AG04449 (cell line): ENCODE data around the gene LZTS2.

Source experiments
- CTCF ChIA-PET: fragments of 350-600 bp; formaldehyde crosslinking; extraction: SDS; loops from one replicate; lab custom pipeline; 2021; ENCODE audit warnings: antibody characterized with exemption; lab: Yijun Ruan, JAX
- POLR2A ChIA-PET: fragments of 400-600, 350-600 bp; formaldehyde crosslinking; extraction: SDS; loops from one replicate; lab custom pipeline; 2020; ENCODE audit warnings: antibody characterized with exemption, inconsistent platforms; lab: Yijun Ruan, JAX
- DNase-seq: peaks from one replicate; pipeline ENCODE4 v3.0.0-alpha.2; 2010; ENCODE audit warnings: low read depth, low spot score
- H3K4me3 ChIP-seq: 2 replicates; pipeline ENCODE4 v1.5.1; 2011; ENCODE audit warnings: low read depth, mild to moderate bottlenecking, control low read depth, low read length
- CTCF ChIP-seq: IDR thresholded peaks from one replicate; pipeline ENCODE4 v1.5.1; 2011; ENCODE audit warnings: mild to moderate bottlenecking, moderate library complexity, low read length, control low read depth, inconsistent platforms; ENCODE audit not compliant: insufficient read depth; ENCODE audit errors: missing control alignments

LZTS2 gene

GRCh38 chr10:101040061-101040460 lies 40.5 kb downstream of the LZTS2 start:
- no peak overlapping the region for H3K4me3 ChIP-seq
- DNase-seq: no peak
- POLR2A ChIA-PET: no interaction called here
- no peak for TF ChIP-seq CTCF
- CTCF ChIA-PET: interaction anchor here (0.6 to 35.4 kb wide), 9 partner anchors 1 to 607 kb away, joined by 3 to 1481 read pairs (median 47); partner anchors contain the start of genes KAZALD1, LZTS2, MRPL43 and PDZD7

GRCh38 chr10:101040851-101041250 lies 41.2 kb downstream of the LZTS2 start:
- CTCF ChIA-PET: interaction anchor here (1.1 to 35.4 kb wide), 13 partner anchors 2 to 572 kb away, joined by 3 to 1481 read pairs (median 5); partner anchors contain the start of genes KAZALD1, LZTS2, MRPL43 and PDZD7
- no peak for TF ChIP-seq CTCF
- H3K4me3 ChIP-seq: no peak overlapping the region
- POLR2A ChIA-PET: interaction anchor here (1.0 to 2.7 kb wide), 3 partner anchors 9 to 26 kb away, joined by 3 to 16 read pairs (median 9); partner anchors contain the start of gene KAZALD1
- DNase-seq: no peak

- POLR2A ChIA-PET: interaction anchor here (0.6 to 2.7 kb wide), 4 partner anchors 9 to 1605 kb away, joined by 3 to 16 read pairs (median 6); partner anchors contain the start of gene KAZALD1
- H3K4me3 ChIP-seq: no peak overlapping the region
- DNase-seq: no peak
- TF ChIP-seq CTCF: peak; percentile 90
- CTCF ChIA-PET: interaction anchor here (0.7 to 35.4 kb wide), 15 partner anchors 3 to 571 kb away, joined by 3 to 1481 read pairs (median 5); partner anchors contain the start of genes KAZALD1, LZTS2, MRPL43 and PDZD7
Measured at GRCh38 chr10:101041252-101041761, 41.7 kb downstream of the LZTS2 start.

GRCh38 chr10:101042118-101042517 lies 42.5 kb downstream of the LZTS2 start:
- TF ChIP-seq CTCF: no peak
- no peak for DNase-seq
- peak overlapping the region; percentile 61 for H3K4me3 ChIP-seq
- ChIA-PET CTCF (interaction anchor here (0.9 to 35.4 kb wide), 14 partner anchors 4 to 110 kb away, joined by 3 to 1481 read pairs (median 4); partner anchors contain the start of genes KAZALD1, LZTS2, MRPL43 and PDZD7), POLR2A (interaction anchor here (0.9 to 2.7 kb wide), 5 partner anchors 10 to 100 kb away, joined by 3 to 19 read pairs (median 16); partner anchors contain the start of genes KAZALD1, PDZD7 and SFXN3)

GRCh38 chr10:101042667-101043362 lies 43.2 kb downstream of the LZTS2 start:
- CTCF ChIA-PET: interaction anchor here (0.9 to 35.4 kb wide), 9 partner anchors 4 to 100 kb away, joined by 3 to 1481 read pairs (median 47); partner anchors contain the start of genes KAZALD1, LZTS2, MRPL43 and PDZD7
- no peak for TF ChIP-seq CTCF
- POLR2A ChIA-PET: interaction anchor here (0.6 to 2.7 kb wide), 8 partner anchors 9 to 989 kb away, joined by 3 to 19 read pairs (median 5); partner anchors contain the start of genes KAZALD1, PDZD7 and SFXN3
- DNase-seq: no peak
- peak overlapping the region; percentile 61 for H3K4me3 ChIP-seq
